HG02759 (cell line): ENCODE data around the gene RNLS.
A peak's percentile ranks its signal among the peaks of the same experiment; 100 is the strongest.

Source experiments
- ATAC-seq: cut with Tn5 transposase; IDR thresholded peaks from one replicate; pipeline ENCODE4 v1.9.1; 2021; ENCODE audit warnings: mild to moderate bottlenecking, moderate library complexity; ENCODE audit not compliant: unreplicated experiment

Gene RNLS

GRCh38 chr10:88553116-88553752, 29.9 kb downstream of the RNLS start:
- ATAC-seq = peak; percentile 76

- no peak for ATAC-seq
These were observed 31.9 kb downstream of the RNLS start for GRCh38 chr10:88551246-88551645.

DNA sequence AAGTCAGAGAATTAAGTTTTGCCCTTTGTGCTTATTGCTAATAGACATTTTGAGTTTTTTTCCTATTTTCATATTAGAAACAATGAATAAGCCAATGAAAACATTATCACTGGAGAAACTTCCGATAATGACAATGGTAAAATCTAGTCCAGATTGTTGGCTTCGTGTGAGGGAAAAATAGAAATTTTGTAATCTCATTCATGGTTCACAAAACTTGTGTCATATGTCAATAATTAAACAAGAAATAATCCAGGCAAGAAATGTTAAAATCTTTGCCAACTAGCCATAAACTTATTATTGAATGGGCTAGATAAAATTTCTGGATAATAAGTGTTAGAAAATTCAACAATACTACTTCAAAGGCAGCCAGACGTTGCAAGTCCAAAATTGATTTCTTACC, 36.6 kb downstream of the RNLS start:
- no peak for ATAC-seq

- no peak for ATAC-seq
These were observed 37.8 kb downstream of the RNLS start for GRCh38 chr10:88545359-88545758.

- ATAC-seq = no peak
These were observed 38.8 kb downstream of the RNLS start for GRCh38 chr10:88544140-88544870.

DNA sequence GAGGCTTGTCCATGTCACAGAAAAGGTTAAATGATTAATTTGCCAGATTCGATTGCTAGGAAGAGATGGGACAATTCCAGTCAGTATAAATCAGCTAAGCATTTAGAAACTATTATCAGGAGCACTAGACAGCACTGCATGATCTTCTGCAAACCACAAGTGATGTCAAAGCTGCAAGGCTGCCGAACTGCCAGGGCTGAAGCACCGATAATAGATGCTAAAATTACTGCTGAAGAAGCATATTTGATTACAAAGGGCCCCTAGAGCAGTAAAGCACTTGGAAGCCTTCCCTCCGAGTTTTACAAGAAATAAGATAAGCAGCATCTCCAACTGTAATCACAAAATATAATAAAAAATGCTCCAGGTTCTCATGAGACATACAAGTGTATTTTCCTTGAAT, 40.6 kb downstream of the RNLS start:
- ATAC-seq = no peak

DNA sequence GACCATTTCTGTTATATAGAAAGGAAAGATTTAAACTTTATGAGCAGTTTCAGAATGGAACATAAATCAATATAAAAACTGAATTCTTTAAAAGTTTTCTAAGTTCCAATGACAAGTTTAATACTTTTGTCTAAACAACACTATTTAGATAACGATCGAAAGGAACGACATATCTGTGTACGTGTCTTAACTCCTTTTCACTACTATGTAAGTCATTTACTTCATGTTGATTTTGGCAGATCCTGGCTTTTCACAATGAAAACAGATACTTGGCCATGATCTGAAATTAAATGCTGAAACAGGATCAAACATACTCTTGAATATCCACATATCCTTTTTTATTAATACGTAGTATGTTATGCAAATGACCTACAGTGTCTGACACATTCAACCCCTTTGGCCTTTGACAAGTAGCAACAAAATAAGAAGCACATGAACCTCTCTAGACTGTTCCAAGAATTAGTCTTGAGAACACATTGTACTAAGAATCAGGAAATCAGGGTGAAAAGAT, 41.9 kb downstream of the RNLS start:
- no peak for ATAC-seq

DNA sequence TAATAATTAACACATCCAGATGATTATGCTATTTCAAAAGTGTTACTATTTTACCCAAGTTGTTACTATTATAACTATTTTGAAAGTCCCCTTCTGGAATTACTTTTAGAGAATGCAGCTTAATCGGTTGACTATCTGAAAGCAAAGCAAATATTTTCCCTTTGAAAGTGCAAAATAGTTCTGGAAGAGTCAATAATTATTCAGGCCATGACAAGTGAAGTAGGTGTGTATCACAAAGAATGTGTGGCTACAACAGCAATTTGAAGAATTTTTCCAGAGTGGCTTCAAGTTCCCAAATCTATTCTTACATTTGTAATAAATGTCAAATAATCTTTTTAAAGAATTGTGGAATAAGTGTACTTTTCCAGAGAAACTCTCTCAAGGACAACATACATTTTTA, 42.8 kb downstream of the RNLS start:
- no peak for ATAC-seq

DNA sequence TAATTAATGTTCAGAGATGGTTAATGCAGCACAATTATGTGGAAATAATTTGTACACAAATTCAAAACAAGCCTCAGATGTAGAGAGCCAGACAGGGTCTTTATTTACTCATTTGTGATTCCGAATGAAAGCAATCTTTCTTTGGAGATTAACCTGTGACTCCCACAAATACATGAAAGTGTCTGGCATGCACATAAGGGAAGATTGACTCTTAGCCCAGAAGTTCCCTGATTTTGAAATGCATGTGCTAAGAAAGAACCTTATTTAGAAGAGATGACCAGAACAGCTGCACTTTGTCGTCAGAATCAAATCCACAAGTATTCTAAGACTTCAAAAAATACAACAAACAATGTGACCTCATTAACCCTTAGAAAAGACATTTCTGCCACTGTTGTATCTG, 45.1 kb downstream of the RNLS start:
- ATAC-seq = no peak

GRCh38 chr10:88537322-88537721, 45.8 kb downstream of the RNLS start:
- no peak for ATAC-seq

- no peak for ATAC-seq
These were observed 46.7 kb downstream of the RNLS start for GRCh38 chr10:88536437-88536836.

GRCh38 chr10:88534072-88534665, 48.9 kb downstream of the RNLS start:
- no peak for ATAC-seq

GRCh38 chr10:88531392-88532052, 51.6 kb downstream of the RNLS start:
- no peak for ATAC-seq

DNA sequence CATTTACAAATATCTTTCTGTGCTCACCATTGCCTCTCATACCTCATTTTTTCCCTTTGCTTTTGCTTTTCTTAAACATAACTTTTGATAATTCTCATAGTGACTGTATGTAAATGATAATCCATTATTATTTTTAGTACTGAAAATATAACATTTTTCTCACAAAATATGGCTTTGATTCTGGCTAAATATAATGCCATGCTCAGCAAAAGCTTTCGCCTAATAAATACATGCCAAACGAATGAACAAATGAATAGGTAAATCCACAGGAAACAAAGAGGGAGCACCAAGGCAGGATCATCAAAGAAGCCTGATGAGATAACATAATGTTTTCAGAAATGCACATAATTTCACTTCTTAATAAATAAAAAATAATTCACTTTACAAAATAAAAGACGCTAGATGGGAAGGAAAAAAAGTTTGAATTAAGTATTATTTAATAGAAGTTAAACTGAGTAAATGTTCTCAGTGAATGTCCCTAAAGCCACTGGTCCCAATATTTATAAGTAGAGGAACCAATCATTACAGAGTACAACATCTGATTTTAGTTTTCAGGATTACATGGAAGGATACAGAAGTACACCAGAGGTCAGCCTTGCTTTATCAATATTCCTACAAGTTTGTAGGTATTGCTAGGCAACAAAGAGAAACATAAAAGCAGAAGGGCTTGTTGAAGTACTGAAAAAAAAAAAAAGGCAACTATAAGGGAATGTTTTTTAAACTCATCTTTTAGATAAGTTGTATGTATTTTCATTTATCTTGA, 52.3 kb downstream of the RNLS start:
- no peak for ATAC-seq

- ATAC-seq = no peak
These were observed 53.0 kb downstream of the RNLS start for GRCh38 chr10:88530093-88530492.

DNA sequence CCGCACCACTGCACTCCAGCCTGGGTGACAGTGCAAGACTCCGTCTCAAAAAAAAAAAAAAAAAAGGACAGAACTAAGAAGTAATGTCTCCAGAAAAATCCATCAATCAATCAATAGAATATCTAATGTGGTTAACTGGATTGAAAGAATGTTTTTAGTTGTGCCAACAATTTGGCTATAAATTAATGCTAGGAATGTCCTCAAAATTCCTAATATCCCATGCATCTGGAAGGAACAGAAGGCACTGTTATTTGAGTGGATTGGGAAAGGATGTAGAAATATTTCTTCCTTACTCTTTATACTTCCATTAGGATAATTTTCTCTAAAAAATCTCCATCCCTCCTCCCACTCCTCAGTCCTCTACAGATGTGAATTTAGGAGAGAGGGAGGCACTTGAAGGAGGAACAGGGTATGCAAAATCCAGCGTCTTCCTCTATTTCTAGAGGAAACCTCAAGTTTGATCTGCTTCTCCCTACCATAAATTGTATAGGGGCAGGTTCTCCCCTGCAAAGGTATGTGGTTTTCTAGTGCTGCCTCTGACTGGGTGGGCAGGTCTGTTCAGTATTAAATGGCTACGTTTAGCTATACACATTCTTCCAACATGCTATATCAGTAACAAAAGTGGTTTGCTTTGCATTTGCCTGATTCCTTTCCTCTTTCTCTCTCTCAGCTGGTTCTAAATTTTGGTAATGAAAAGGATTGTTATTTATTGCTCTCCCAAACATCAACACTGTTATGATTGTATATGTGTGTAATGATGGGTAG, 54.1 kb downstream of the RNLS start:
- no peak for ATAC-seq

GRCh38 chr10:88528201-88528600, 54.9 kb downstream of the RNLS start:
- no peak for ATAC-seq

DNA sequence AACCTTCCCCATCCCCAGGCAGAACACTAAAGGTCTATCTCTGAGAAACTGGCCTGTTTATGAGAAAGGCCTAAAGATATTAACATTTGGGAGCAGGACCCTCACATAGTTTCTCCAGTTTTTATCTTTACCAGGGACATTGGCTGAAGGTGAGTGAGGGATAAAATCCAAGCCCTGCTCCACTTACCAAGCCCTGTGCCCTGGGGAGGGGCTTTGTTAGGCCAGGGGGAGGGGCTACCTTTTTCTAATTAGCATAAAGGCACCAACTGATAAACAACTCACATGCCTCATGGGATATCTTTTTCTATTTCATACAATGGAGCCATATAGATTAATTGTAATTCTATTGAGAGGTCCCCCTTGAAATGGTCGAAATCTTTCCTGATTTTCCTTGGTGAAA, 55.9 kb downstream of the RNLS start:
- no peak for ATAC-seq

DNA sequence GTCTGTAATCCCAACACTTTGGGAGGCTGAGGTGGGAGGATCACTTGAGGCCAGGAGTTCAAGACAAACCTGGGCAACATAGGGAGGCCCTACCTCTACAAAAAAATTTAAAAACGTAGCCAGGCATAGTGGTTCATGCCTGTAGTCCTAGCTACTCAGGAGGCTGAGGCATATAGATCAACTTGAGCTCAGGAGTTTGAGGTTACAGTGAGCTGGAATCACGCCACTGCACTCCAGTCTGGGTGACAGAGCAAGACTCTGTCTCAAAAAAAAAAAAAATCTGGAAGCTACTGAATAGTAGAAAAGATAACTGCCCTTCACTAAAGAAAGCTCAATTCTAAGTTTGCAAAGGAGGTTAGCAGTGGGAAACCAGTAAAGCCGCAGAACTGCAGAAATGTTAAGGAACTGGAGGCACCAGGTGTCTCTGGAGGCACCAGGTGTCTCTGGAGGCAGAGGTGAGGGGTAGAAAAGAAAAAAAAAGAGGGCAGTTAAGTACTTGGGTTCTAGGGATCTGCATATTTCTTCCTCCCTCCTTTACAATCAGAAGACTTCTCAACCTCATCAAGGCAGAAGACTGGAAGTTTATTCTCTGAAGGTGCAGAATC, 56.5 kb downstream of the RNLS start:
- no peak for ATAC-seq
